ENCODE data around the gene CDRT4. TPM values are rescaled to one million over a fixed set of nuclear protein-coding genes. Genes with fewer than 3 reads are reported as not detected.
A peak's percentile ranks its signal among the peaks of the same experiment; 100 is the strongest.

Gene CDRT4
- total and polyA plus RNA-seq, 10 of the 15 experiments (the other 5 are each of a cell fraction or from before 2014, with no cell fraction given) = 0.11 to 1.3 (median 0.51) TPM; not detected in 3

DNA sequence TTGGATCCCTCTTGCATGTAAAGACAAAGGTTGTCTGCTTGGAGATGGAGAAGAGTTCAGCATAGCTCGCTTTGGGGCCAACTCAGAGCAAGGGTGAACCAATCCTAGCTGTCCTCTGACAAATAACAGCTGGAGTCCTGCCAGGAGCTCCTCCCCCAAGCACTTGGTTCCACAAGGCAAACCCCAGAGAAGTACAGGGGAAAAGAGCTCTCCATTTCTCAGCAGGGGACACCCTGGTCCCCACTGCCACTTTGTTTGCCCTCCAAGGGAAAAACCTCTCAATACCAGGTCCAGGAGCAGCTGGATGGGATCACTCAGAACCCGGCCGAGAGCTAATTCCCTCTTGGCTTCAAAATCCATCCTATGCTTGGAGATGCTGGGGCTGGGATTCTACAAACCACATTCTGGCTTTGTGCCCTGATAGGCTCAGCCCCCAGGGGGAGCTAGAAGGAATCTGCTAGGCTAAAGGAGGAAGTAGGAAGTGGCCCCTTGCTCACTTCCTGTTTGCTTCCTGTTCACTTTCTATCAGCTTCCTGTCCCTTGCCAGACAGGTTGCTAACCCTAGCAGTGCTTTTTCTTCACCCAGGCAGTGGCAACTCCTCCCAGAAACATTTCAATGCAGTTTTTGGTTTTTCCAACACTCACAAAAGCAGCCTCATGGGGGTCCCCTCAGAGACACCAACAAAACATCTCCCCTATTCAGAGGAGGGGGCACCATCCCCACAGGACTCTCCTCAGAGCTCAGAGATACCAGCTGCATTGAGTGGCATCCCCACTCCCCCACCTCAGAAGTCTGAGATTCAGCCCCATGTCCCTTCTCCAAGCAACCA is 30.7 kb downstream of the CDRT4 start:
- no TSS peak for BruUV-seq (replicated peaks)
- ATAC-seq (no peak), FAIRE-seq (no peak), DNase-seq (ENCODE audit: low read depth, low spot score) (no peak)
- no peaks in the 10 kb centered on the region for H3K36me3 ChIP-seq (ENCODE audit: control insufficient read depth in 2 of 2, insufficient read depth in 2 of 2, low read length in 1 of 2)
- ChIA-PET RAD21 (ENCODE audit: unreplicated experiment) (no interaction called here), POLR2A (no interaction called here), CTCF (interaction anchor here (1.6 kb wide), 1 partner anchor 66 kb away, joined by 4 read pairs; no protein-coding TSS in a partner anchor), SMC1A (ENCODE audit: uncharacterized antibody, unreplicated experiment) (interaction anchor here (0.6 kb wide), 1 partner anchor 138 kb away, joined by 3 read pairs; no protein-coding TSS in a partner anchor)
- intact Hi-C loops (cut with micrococcal nuclease; ENCODE audit: unreplicated experiment) = no loop called here
- H3K9me3 ChIP-seq (replicated peaks; ENCODE audit: control insufficient read depth, insufficient read depth, low read length) = no peaks in the 10 kb centered on the region; the same call in 2 of the 3 replicates
- H3K27ac ChIP-seq (ENCODE audit: control insufficient read depth, insufficient read depth) = no peak overlapping the region
- H3K4me2 ChIP-seq (ENCODE audit: control insufficient read depth, insufficient read depth) = no peak overlapping the region
- no peaks in the 10 kb centered on the region for H4K20me1 ChIP-seq (ENCODE audit: control insufficient read depth, insufficient read depth)
- no peak overlapping the region for H3K9ac ChIP-seq (ENCODE audit: control insufficient read depth, insufficient read depth, low read length)
- H3K27me3 ChIP-seq (replicated peaks in 1 of 2; ENCODE audit: control insufficient read depth in 2 of 2, insufficient read depth in 2 of 2, low read length in 1 of 2) = no peaks in the 10 kb centered on the region
- no peak overlapping the region for H3K4me3 ChIP-seq
- H3K4me1 ChIP-seq (ENCODE audit: control insufficient read depth, insufficient read depth, low read length) = no peaks in the 10 kb centered on the region
- 26% methylated on average over 3 of the region's 3 CpGs for WGBS (ENCODE audit: insufficient coverage, insufficient replicate concordance, low lambda C conversion rate, missing lambda C conversion rate)
- peak in 1 of 2 experiments; percentile 83; a peak in 2 of 4 replicates for TF ChIP-seq ETV6 (conservative IDR thresholded peaks at IDR 0.05 in 1 of 2, IDR thresholded peaks at IDR 0.05 in 1 of 2; ENCODE audit: borderline replicate concordance in 1 of 2, low read depth in 1 of 2)
- TF ChIP-seq CTCF (IDR thresholded peaks at IDR 0.05 in 2 of 3, conservative IDR thresholded peaks at IDR 0.05 in 1 of 3; ENCODE audit: control insufficient read depth in 2 of 3, extremely low read depth in 1 of 3, insufficient read depth in 1 of 3, low read depth in 3 of 3, low read length in 3 of 3) = 0 out of 6 replicates have a peak, but pooled peaks of 1 of the 3 experiments have one; percentile 15
- 0 out of 3 replicates have a peak, but pooled peaks of 1 of the 2 experiments have one; percentile 6 for TF ChIP-seq EGR1 (IDR thresholded peaks at IDR 0.05; ENCODE audit: borderline replicate concordance in 1 of 2, low read depth in 2 of 2, low read length in 2 of 2)
- TF ChIP-seq CHD2 (IDR thresholded peaks at IDR 0.05; ENCODE audit: borderline replicate concordance, low read depth, low read length) = no peak
- no peaks in the 10 kb centered on the region for H3K79me2 ChIP-seq (ENCODE audit: control insufficient read depth, insufficient read depth, low read length)
- H2AFZ ChIP-seq (ENCODE audit: control insufficient read depth, low read depth, low read length) = no peak overlapping the region
- in situ Hi-C loops (cut with MboI) = no loop called here
